Neutrophil (primary cell): ENCODE data around the gene DISP2.

Source experiments
- H3K27ac ChIP-seq: fragments of 200-600 bp; sonication (generic); 2 replicates; pipeline ENCODE4 v1.5.1; 2016; ENCODE audit warnings: mild to moderate bottlenecking, moderate library complexity
- H3K27me3 ChIP-seq: fragments of 200-600 bp; sonication (generic); 2 replicates; pipeline ENCODE4 v1.6.0; 2016; ENCODE audit warnings: mild to moderate bottlenecking
- H3K36me3 ChIP-seq: fragments of 200-600 bp; sonication (generic); 2 replicates; pipeline ENCODE4 v1.5.1; 2017
- H3K4me1 ChIP-seq, 2 experiments: fragments of 200-600 bp in 1 of 2; sonication (generic) in 1 of 2; 1 replicate in 1 of 2; 2 replicates in 1 of 2; pipeline versions ENCODE4 v1.5.1 to v1.6.1; 2013 to 2016; ENCODE audit warnings: low read depth in 1 of 2, low read length in 1 of 2, mild to moderate bottlenecking in 1 of 2, moderate library complexity in 1 of 2; ENCODE audit not compliant: control insufficient read depth in 1 of 2, insufficient read depth in 1 of 2
- H3K4me3 ChIP-seq, 2 experiments: fragments of 200-600 bp in 1 of 2; sonication (generic) in 1 of 2; 1 replicate in 1 of 2; 2 replicates in 1 of 2; pipeline ENCODE4 v1.5.1; 2013 to 2016; ENCODE audit warnings: low read depth in 1 of 2, low read length in 1 of 2, mild to moderate bottlenecking in 1 of 2, moderate library complexity in 1 of 2
- H3K9me3 ChIP-seq: fragments of 200-600 bp; sonication (generic); 2 replicates; pipeline ENCODE4 v1.5.1; 2016
- CTCF ChIP-seq: fragments of 200-600 bp; sonication (generic); IDR thresholded peaks from 2 replicates; pipeline ENCODE4 v1.5.1; 2016; ENCODE audit warnings: antibody characterized with exemption

Gene DISP2

DNA sequence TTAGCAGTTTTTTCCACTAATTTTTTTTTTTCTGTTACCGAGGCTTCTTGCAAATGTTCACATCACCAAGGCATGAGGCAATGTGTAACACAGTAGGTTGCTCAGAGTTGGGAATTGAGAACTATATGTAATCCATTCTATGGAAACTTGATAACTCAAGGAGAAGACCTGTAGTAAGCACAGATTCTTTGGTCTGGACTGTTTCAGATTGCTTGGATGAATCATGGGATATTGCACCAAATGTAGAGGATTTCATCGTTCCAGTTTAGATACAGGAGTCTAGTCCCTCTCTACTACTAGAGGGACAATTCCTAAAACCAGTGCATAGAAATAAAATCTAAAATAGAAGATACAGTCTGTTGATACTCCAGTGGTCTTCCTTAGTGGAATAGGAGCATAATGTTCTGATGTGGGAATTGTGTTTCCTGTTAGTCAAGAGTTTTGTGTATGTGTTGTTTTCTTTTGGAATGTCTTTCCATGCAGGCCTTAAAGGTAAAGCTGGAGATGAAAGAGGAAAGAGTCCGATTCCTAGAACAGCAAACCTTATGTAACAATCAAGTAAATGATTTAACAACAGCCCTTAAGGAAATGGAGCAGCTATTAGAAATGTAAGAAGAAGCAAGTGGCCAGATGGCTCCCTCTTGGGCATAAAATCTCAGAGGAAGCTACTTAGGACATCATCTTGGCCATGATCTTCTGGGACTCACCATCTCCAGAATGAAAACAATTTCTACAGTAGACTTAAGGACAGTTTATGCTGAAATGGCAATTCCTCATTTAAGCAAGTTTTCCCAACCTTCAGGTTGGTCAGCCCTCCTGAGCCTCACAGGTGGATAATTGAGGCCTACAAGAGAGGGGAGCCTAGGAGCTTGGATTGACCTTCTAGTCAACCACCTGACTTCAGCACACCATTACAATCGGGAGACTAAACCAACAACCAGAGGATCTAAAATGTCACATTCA is 35.2 kb downstream of the DISP2 start:
- Histone ChIP-seq H3K27me3 (no peaks in the 10 kb centered on the region), H3K4me3 (no peak overlapping the region), H3K4me1 (peaks cover 57 to 67% of the 10 kb centered on the region in 2 experiments), H3K9me3 (no peaks in the 10 kb centered on the region), H3K36me3 (peaks cover 28% of the 10 kb centered on the region), H3K27ac (peak overlapping the region; percentile 42)
- no peak for TF ChIP-seq CTCF

- Histone ChIP-seq H3K36me3 (peaks cover 13% of the 10 kb centered on the region), H3K4me1 (peaks cover 52 to 57% of the 10 kb centered on the region in 2 experiments), H3K9me3 (no peaks in the 10 kb centered on the region), H3K27ac (peak overlapping the region; percentile 80), H3K4me3 (peak overlapping the region; percentile 4 to 42), H3K27me3 (no peaks in the 10 kb centered on the region)
- no peak for TF ChIP-seq CTCF
Measured at GRCh38 chr15:40397688-40398412, 39.8 kb downstream of the DISP2 start.

DNA sequence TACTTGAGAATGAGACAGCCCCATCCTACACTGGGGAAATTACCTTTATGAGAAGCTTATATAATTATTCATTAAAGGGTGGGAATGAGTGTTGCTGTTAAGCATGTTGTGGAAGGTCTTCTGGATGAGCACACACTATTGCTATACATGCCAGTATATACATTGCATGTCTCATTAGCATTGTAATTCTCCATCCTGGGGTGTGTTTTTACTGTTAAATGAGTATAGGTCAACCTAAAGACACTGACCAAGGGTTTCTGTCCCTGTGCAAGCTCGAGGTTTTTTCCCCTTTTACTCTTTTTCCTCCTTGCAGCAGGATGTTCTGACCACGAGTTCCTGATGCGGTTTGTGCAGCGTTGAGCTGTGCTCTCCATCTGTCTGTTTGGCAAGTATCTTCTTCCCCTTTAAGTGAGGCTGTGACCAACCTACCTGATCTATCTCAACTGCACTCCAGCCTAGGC is 40.4 kb downstream of the DISP2 start:
- peaks cover 52 to 57% of the 10 kb centered on the region in 2 experiments for H3K4me1 ChIP-seq

GRCh38 chr15:40399370-40399769 is 41.4 kb downstream of the DISP2 start:
- Histone ChIP-seq H3K9me3 (no peaks in the 10 kb centered on the region), H3K4me1 (peaks cover 52 to 57% of the 10 kb centered on the region in 2 experiments), H3K4me3 (no peak overlapping the region), H3K36me3 (no peaks in the 10 kb centered on the region), H3K27ac (peak overlapping the region; percentile 80), H3K27me3 (no peaks in the 10 kb centered on the region)
- no peak for TF ChIP-seq CTCF

More for the DNA sequence above, 40.4 kb downstream of the DISP2 start:
- TF ChIP-seq CTCF = no peak
- H3K9me3 ChIP-seq = no peaks in the 10 kb centered on the region
- peak overlapping the region; percentile 4 to 42 for H3K4me3 ChIP-seq
- H3K27ac ChIP-seq = peak overlapping the region; percentile 80
- H3K27me3 ChIP-seq = no peaks in the 10 kb centered on the region
- peaks cover 8% of the 10 kb centered on the region for H3K36me3 ChIP-seq

- H3K4me1 ChIP-seq = peaks cover 24 to 38% of the 10 kb centered on the region in 2 experiments
- no peaks in the 10 kb centered on the region for H3K27me3 ChIP-seq
- H3K27ac ChIP-seq = peak within 1 kb of the TSS; percentile 54
- H3K9me3 ChIP-seq = no peaks in the 10 kb centered on the region
- TF ChIP-seq CTCF = no peak
- peaks cover 7% of the 10 kb centered on the region for H3K36me3 ChIP-seq
- H3K4me3 ChIP-seq = peak within 1 kb of the TSS; percentile 64 to 72
Measured at GRCh38 chr15:40405501-40406381, 47.7 kb downstream of the DISP2 start, which contains the start of gene IVD. IVD (plus strand) TSS chr15:40405795; CDS start chr15:40405828, 33 bp downstream.
